ENCODE data around the gene PRRG2. TPM values are rescaled to one million over a fixed set of nuclear protein-coding genes. Genes with fewer than 3 reads are reported as not detected.

PRRG2 gene
- total RNA-seq, 1 experiment from 2014 or later: 3.3 TPM

- H3K4me2 ChIP-seq (ENCODE audit: insufficient read depth, insufficient read length, low read length): no peak overlapping the region
- no peak overlapping the region for H3T11ph ChIP-seq (ENCODE audit: low read length)
- H4K8ac ChIP-seq (replicated peaks; ENCODE audit: insufficient read length, low read depth, low read length): no peak overlapping the region
- H4K91ac ChIP-seq (ENCODE audit: insufficient read length, low read depth, low read length): no peak overlapping the region
- H3K36me3 Mint-ChIP-seq (ENCODE audit: insufficient read depth in 1 of 3, low read depth in 3 of 3): peaks cover 32 to 37% (median 35%) of the 10 kb centered on the region in 3 experiments
- H3K4me3 Mint-ChIP-seq: peak overlapping the region in 1 of 2 experiments; percentile 56; a peak in 2 of 5 replicates
- H2BK20ac ChIP-seq (ENCODE audit: low read depth, low read length, poor library complexity, severe bottlenecking): no peak overlapping the region
- no peak overlapping the region for H3K56ac ChIP-seq (ENCODE audit: insufficient read length, low read depth, low read length)
- H3K27me3 ChIP-seq (ENCODE audit: insufficient read depth, low read length): no peaks in the 10 kb centered on the region
- H3K4ac ChIP-seq (ENCODE audit: low read depth, low read length): no peak overlapping the region
- DNase-seq: no peak
- peaks cover 9 to 26% of the 10 kb centered on the region in 2 experiments for H3K4me1 Mint-ChIP-seq
- no peak overlapping the region for H2BK120ac ChIP-seq (ENCODE audit: low read depth, low read length, poor library complexity, severe bottlenecking)
- WGBS (ENCODE audit: extremely low coverage, insufficient read length, low lambda C conversion rate): no CpG with 5 or more reads among the region's 18 CpGs
- H2AFZ ChIP-seq (ENCODE audit: low read length): no peak overlapping the region
- H3K23ac ChIP-seq (ENCODE audit: insufficient read length, low read depth, low read length): no peak overlapping the region
- no peaks in the 10 kb centered on the region for H3K79me1 ChIP-seq (ENCODE audit: insufficient read depth, low read depth, low read length, poor library complexity, severe bottlenecking)
- H3K23me2 ChIP-seq (ENCODE audit: insufficient read length, low read depth, low read length, poor library complexity, severe bottlenecking): peaks cover 9% of the 10 kb centered on the region
- H3K18ac ChIP-seq (ENCODE audit: insufficient read length, low read depth, low read length): no peak overlapping the region
- no peak overlapping the region for H2BK15ac ChIP-seq (ENCODE audit: low read depth, low read length)
- no peaks in the 10 kb centered on the region for H3K9me3 ChIP-seq (ENCODE audit: control insufficient read depth, low read depth, low read length)
- no peak overlapping the region for H3K9ac ChIP-seq (ENCODE audit: extremely low read depth, insufficient read length, low read length)
- no peaks in the 10 kb centered on the region for H4K20me1 ChIP-seq (ENCODE audit: control insufficient read depth, insufficient read depth, insufficient read length)
- H3K9me3 Mint-ChIP-seq: no peaks in the 10 kb centered on the region
- no peak overlapping the region for H2BK5ac ChIP-seq (ENCODE audit: insufficient read length, low read length)
- no peak overlapping the region for H4K5ac ChIP-seq (ENCODE audit: insufficient read length, low read depth, low read length)
- H2AK5ac ChIP-seq (ENCODE audit: insufficient read length, low read length): no peak overlapping the region
- TF ChIP-seq, protein P1, sequence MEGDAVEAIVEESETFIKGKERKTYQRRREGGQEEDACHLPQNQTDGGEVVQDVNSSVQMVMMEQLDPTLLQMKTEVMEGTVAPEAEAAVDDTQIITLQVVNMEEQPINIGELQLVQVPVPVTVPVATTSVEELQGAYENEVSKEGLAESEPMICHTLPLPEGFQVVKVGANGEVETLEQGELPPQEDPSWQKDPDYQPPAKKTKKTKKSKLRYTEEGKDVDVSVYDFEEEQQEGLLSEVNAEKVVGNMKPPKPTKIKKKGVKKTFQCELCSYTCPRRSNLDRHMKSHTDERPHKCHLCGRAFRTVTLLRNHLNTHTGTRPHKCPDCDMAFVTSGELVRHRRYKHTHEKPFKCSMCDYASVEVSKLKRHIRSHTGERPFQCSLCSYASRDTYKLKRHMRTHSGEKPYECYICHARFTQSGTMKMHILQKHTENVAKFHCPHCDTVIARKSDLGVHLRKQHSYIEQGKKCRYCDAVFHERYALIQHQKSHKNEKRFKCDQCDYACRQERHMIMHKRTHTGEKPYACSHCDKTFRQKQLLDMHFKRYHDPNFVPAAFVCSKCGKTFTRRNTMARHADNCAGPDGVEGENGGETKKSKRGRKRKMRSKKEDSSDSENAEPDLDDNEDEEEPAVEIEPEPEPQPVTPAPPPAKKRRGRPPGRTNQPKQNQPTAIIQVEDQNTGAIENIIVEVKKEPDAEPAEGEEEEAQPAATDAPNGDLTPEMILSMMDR (conservative IDR thresholded peaks at IDR 0.05): no peak
- no peak overlapping the region for H3K27ac ChIP-seq (ENCODE audit: insufficient read length, low read depth, low read length)
- no peak overlapping the region for H2BK12ac ChIP-seq (ENCODE audit: insufficient read length, low read depth, low read length)
- no peak overlapping the region for H3K14ac ChIP-seq (ENCODE audit: insufficient read depth, low read length)
- no peak overlapping the region for H3K27ac Mint-ChIP-seq
- peaks cover 2% of the 10 kb centered on the region; the same call in 1 of the 2 replicates for H3K4me1 ChIP-seq (ENCODE audit: insufficient read depth, low read length)
- no peaks in the 10 kb centered on the region for H3K27me3 Mint-ChIP-seq (ENCODE audit: low read depth)
- no peaks in the 10 kb centered on the region; the same call in 1 of the 2 replicates for H3K79me2 ChIP-seq (ENCODE audit: insufficient read depth, low read length)
These were observed 23.3 kb upstream of the PRRG2 start for GRCh38 chr19:49557641-49558325.

All from H9 (cell line).